Stomach (tissue), 9 donors: ENCODE data around the gene CRTC1. TPM values are rescaled to one million over a fixed set of nuclear protein-coding genes. Genes with fewer than 3 reads are reported as not detected.

ENCODE experiments used
- DNase-seq, 2 donors: peaks; one replicate each; pipeline versions ENCODE4 v3.0.0 to v3.0.0-alpha.2; 2013 to 2019
- H3K27ac ChIP-seq, 5 donors: fragments of 200-600 bp in 4 of 5; sonication (generic) in 4 of 5; one replicate each; pipeline ENCODE4 v1.5.1; 2013 to 2019; ENCODE audit warnings: mild to moderate bottlenecking in 1 of 5, moderate library complexity in 1 of 5
- H3K27me3 ChIP-seq, 3 donors: fragments of 200-600 bp; sonication (generic); one replicate each; pipeline ENCODE4 v1.5.1; 2017 to 2019; ENCODE audit warnings: mixed run types in 1 of 3
- H3K36me3 ChIP-seq, 4 donors: fragments of 200-600 bp; sonication (generic); 1 replicate in 3 of 4; 2 replicates in 1 of 4; pipeline ENCODE4 v1.5.1; 2016 to 2019
- H3K4me1 ChIP-seq, 4 donors: fragments of 200-600 bp; sonication (generic); one replicate each; pipeline ENCODE4 v1.5.1; 2016 to 2019
- H3K4me3 ChIP-seq, 4 donors: fragments of 200-600 bp; sonication (generic) in 3 of 4; one replicate each; pipeline ENCODE4 v1.5.1; 2016 to 2019; ENCODE audit warnings: mild to moderate bottlenecking in 1 of 4
- H3K9me3 ChIP-seq, 4 donors: fragments of 200-600 bp; sonication (generic); one replicate each; pipeline ENCODE4 v1.5.1; 2016 to 2019
- CTCF ChIP-seq, 7 experiments: fragments of 450-650 bp in 4 of 7; fragments of 200-600 bp in 3 of 7; sonication (generic) in 3 of 7; IDR thresholded peaks; one replicate each; pipeline ENCODE4 v1.5.1; 2016 to 2019; ENCODE audit warnings: antibody characterized with exemption in 7 of 7, control low read depth in 2 of 7, mild to moderate bottlenecking in 1 of 7
- EP300 ChIP-seq: sonication (generic); formaldehyde crosslinking; IDR thresholded peaks from one replicate; pipeline ENCODE4 v1.6.1; 2017; ENCODE audit warnings: antibody characterized with exemption
- POLR2A ChIP-seq, 4 donors: fragments of 450-650 bp; IDR thresholded peaks; one replicate each; pipeline ENCODE4 v1.6.1; 2016; ENCODE audit warnings: antibody characterized with exemption in 4 of 4, control low read depth in 2 of 4, mild to moderate bottlenecking in 1 of 4, moderate library complexity in 1 of 4
- POLR2AphosphoS5 ChIP-seq, 3 donors: sonication (generic); formaldehyde crosslinking; IDR thresholded peaks; one replicate each; pipeline ENCODE4 v1.6.1; 2016; ENCODE audit warnings: antibody characterized with exemption in 3 of 3
- WGBS, 5 donors: extraction: QIAGEN DNeasy Blood & Tissue Kit in 3 of 5; methylation state at CpG; one replicate each; pipeline versions ENCODE4 v1.1.5 to v1.1.7; 2013 to 2018; 5-methylcytosine and 5-hydroxymethylcytosine counted together
- intact Hi-C: fragments of 100-400 bp; cut with DNase I; formaldehyde crosslinking; loops from one replicate; pipeline ENCODE4 v1.15.1; 2023; ENCODE audit warnings: low total_unique reads
- polyA plus RNA-seq, 3 donors: library from polyadenylated mRNA; stranded (reverse); fragments of 200-250 nt; gene quantifications; one replicate each; pipeline ENCODE4 v1.2.3, GENCODE V29; 2013
- total RNA-seq, 5 donors: library from RNA; depleted of rRNA; stranded (reverse); fragments of >200 nt; gene quantifications; one replicate each; pipeline versions ENCODE4 v1.1.0 to v1.2.3, GENCODE V29; 2014 to 2016
- donor health status: healthy with polysubstance abuse.
- donor health status: Bipolar disorder and iron deficiency.
- donor health status: healthy.

Gene CRTC1
- total and polyA plus RNA-seq, 8 donors = 4.2 to 28.0 (median 4.6) TPM; not detected in 1

GRCh38 chr19:18761531-18762110 lies 78.1 kb downstream of the CRTC1 start:
- Histone ChIP-seq H3K27ac (peak overlapping the region; percentile 64 to 84 (median 73)), H3K4me3 (peak overlapping the region in 1 of 4 donors; percentile 13), H3K9me3 (no peaks in the 10 kb centered on the region), H3K4me1 (peaks cover 27 to 63% (median 41%) of the 10 kb centered on the region in 4 donors), H3K27me3 (no peaks in the 10 kb centered on the region), H3K36me3 (peaks cover 0 to 8% (median 3%) of the 10 kb centered on the region in 4 donors)
- intact Hi-C loops = no loop called here
- DNase-seq = peak in 1 of 2 donors; percentile 50
- TF ChIP-seq CTCF (IDR thresholded peaks at IDR 0.05) = no peak
- no peak for TF ChIP-seq POLR2A (IDR thresholded peaks at IDR 0.05)
- no peak for TF ChIP-seq POLR2AphosphoS5 (IDR thresholded peaks at IDR 0.05)
- TF ChIP-seq EP300 = no peak
- 57 to 74% (median 58%) methylated on average over 14 to 16 of the region's 16 CpGs for WGBS, 5 donors

GRCh38 chr19:18762125-18763023 lies 78.9 kb downstream of the CRTC1 start:
- peaks cover 0 to under 1% (median 0%) of the 10 kb centered on the region in 4 donors for H3K36me3 ChIP-seq
- no peaks in the 10 kb centered on the region for H3K9me3 ChIP-seq
- WGBS, 5 donors = 18 to 48% (median 21%) methylated on average over 14 to 35 of the region's 35 CpGs
- H3K27ac ChIP-seq = peak overlapping the region; percentile 64 to 84 (median 73)
- DNase-seq = peak; percentile 94 to 98
- no peaks in the 10 kb centered on the region for H3K27me3 ChIP-seq
- intact Hi-C loops = no loop called here
- no peak for TF ChIP-seq EP300
- peak in 2 of 3 donors; percentile 19 to 73 for TF ChIP-seq POLR2AphosphoS5 (IDR thresholded peaks at IDR 0.05)
- TF ChIP-seq CTCF (IDR thresholded peaks at IDR 0.05) = peak in 1 of 7 experiments; percentile 12
- TF ChIP-seq POLR2A (IDR thresholded peaks at IDR 0.05) = no peak
- peaks cover 27 to 57% (median 41%) of the 10 kb centered on the region in 4 donors for H3K4me1 ChIP-seq
- H3K4me3 ChIP-seq = peak overlapping the region in 3 of 4 donors; percentile 3 to 13 (median 9)

- intact Hi-C loops = no loop called here
- TF ChIP-seq POLR2A (IDR thresholded peaks at IDR 0.05) = no peak
- no peak for TF ChIP-seq EP300
- TF ChIP-seq CTCF (IDR thresholded peaks at IDR 0.05) = no peak
- no peak for TF ChIP-seq POLR2AphosphoS5 (IDR thresholded peaks at IDR 0.05)
- H3K27ac ChIP-seq = peak overlapping the region in 1 of 5 donors; percentile 84
- no peaks in the 10 kb centered on the region for H3K9me3 ChIP-seq
- no peak for DNase-seq
- H3K4me1 ChIP-seq = peaks cover 35 to 72% (median 51%) of the 10 kb centered on the region in 4 donors
- H3K4me3 ChIP-seq = no peak overlapping the region
- H3K36me3 ChIP-seq = no peaks in the 10 kb centered on the region
- WGBS, 5 donors = 86 to 90% (median 89%) methylated on average over 22 to 41 of the region's 41 CpGs
- H3K27me3 ChIP-seq = no peaks in the 10 kb centered on the region
These were observed 80.5 kb downstream of the CRTC1 start for GRCh38 chr19:18763674-18764590.
